Peyer's patch (tissue), 4 donors: Measurements from ENCODE around the gene CA10. TPM values are rescaled to one million over a fixed set of nuclear protein-coding genes. Genes with fewer than 3 reads are reported as not detected.

ENCODE experiments used
- DNase-seq, 3 donors: peaks; one replicate each; pipeline ENCODE4 v3.0.0-alpha.2; 2017 to 2019
- H3K27ac ChIP-seq, 4 donors: fragments of 200-600 bp; sonication (generic); one replicate each; pipeline ENCODE4 v1.5.1; 2016 to 2019
- H3K27me3 ChIP-seq, 2 donors: fragments of 200-600 bp; sonication (generic); one replicate each; pipeline ENCODE4 v1.5.1; 2019
- H3K36me3 ChIP-seq, 3 donors: fragments of 200-600 bp; sonication (generic); one replicate each; pipeline ENCODE4 v1.5.1; 2016 to 2019
- H3K4me1 ChIP-seq, 4 donors: fragments of 200-600 bp; sonication (generic); one replicate each; pipeline ENCODE4 v1.5.1; 2016 to 2019
- H3K4me3 ChIP-seq, 4 donors: fragments of 200-600 bp; sonication (generic); 1 replicate in 3 of 4; 2 replicates in 1 of 4; pipeline ENCODE4 v1.5.1; 2016 to 2019; ENCODE audit warnings: mild to moderate bottlenecking in 1 of 4
- H3K9me3 ChIP-seq, 4 donors: fragments of 200-600 bp; sonication (generic); one replicate each; pipeline ENCODE4 v1.5.1; 2016 to 2019; ENCODE audit warnings: mild to moderate bottlenecking in 1 of 4
- CTCF ChIP-seq, 6 experiments: fragments of 450-650 bp in 4 of 6; fragments of 200-600 bp in 2 of 6; sonication (generic) in 1 of 6; IDR thresholded peaks; one replicate each; pipeline ENCODE4 v1.5.1; 2017 to 2019; ENCODE audit warnings: antibody characterized with exemption in 6 of 6, mild to moderate bottlenecking in 3 of 6, moderate library complexity in 1 of 6
- POLR2A ChIP-seq, 2 donors: fragments of 450-650 bp; IDR thresholded peaks; one replicate each; pipeline ENCODE4 v1.5.1; 2017; ENCODE audit warnings: antibody characterized with exemption in 2 of 2, mild to moderate bottlenecking in 2 of 2, moderate library complexity in 2 of 2
- total RNA-seq, 4 donors: library from RNA; depleted of rRNA; stranded (reverse); fragments of >200 nt; gene quantifications; one replicate each; pipeline ENCODE4 v1.1.0, GENCODE V29; 2016

Gene CA10
- total RNA-seq, 4 donors from 2014 or later: 1.4 to 1.7 TPM; not detected in 2

GRCh38 chr17:52134641-52135040, 23.9 kb downstream of the CA10 start:
- DNase-seq: peak in 1 of 3 donors; percentile 28
- H3K27ac ChIP-seq: no peak overlapping the region
- H3K4me1 ChIP-seq: no peaks in the 10 kb centered on the region
- no peaks in the 10 kb centered on the region for H3K36me3 ChIP-seq
- no peak overlapping the region for H3K4me3 ChIP-seq
- H3K27me3 ChIP-seq: no peaks in the 10 kb centered on the region
- no peak for TF ChIP-seq POLR2A (IDR thresholded peaks at IDR 0.05)
- no peak for TF ChIP-seq CTCF (IDR thresholded peaks at IDR 0.05)
- H3K9me3 ChIP-seq: no peaks in the 10 kb centered on the region

DNA sequence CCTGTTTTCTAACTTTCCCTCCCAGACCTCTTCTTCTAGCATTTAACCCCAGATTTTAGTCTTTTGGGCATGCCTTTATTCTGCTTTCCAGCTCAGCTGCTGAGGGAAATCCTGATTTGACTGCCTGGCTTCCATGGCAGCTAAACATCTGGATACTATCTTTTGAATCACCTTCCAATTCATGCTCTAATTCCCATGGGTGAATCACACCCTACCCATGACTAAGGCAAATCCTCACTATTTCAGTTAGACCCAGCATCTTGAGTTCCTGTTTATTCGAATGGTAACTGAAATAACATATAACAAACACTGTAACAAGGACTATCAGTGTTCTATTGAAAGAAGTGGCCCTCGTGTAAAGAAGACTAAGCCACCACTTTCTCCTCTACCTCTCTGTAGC, 29.8 kb downstream of the CA10 start:
- Histone ChIP-seq H3K36me3 (no peaks in the 10 kb centered on the region), H3K4me1 (no peaks in the 10 kb centered on the region), H3K27ac (no peak overlapping the region), H3K4me3 (no peak overlapping the region), H3K9me3 (no peaks in the 10 kb centered on the region), H3K27me3 (no peaks in the 10 kb centered on the region)
- DNase-seq: no peak
- TF ChIP-seq CTCF (IDR thresholded peaks at IDR 0.05) (no peak), POLR2A (IDR thresholded peaks at IDR 0.05) (no peak)

DNA sequence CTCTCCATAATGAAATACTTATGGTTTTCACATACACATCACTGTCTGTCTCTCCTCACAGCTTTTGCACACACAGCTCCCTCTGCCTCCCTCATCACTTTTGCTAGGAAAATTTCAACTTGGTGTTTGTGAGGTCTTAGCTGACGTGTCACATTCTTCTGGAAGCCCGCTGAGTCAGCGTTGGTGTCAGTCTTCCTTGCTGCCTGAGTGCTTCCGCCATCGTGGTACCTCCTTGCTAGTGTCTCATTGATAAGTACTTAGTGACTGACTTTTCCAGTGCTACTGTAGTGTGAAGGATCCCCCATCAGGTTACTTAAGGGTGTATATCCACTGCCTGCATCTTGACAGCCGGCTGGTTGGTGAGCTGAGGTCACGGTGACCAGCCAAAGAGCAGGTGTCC, 33.5 kb downstream of the CA10 start:
- Histone ChIP-seq H3K4me3 (no peak overlapping the region), H3K9me3 (no peaks in the 10 kb centered on the region), H3K27me3 (no peaks in the 10 kb centered on the region), H3K27ac (no peak overlapping the region), H3K4me1 (no peaks in the 10 kb centered on the region), H3K36me3 (no peaks in the 10 kb centered on the region)
- TF ChIP-seq CTCF (IDR thresholded peaks at IDR 0.05) (no peak), POLR2A (IDR thresholded peaks at IDR 0.05) (no peak)
- no peak for DNase-seq

- TF ChIP-seq CTCF (IDR thresholded peaks at IDR 0.05) (no peak), POLR2A (IDR thresholded peaks at IDR 0.05) (no peak)
- Histone ChIP-seq H3K4me3 (no peak overlapping the region), H3K4me1 (no peaks in the 10 kb centered on the region)
Observed at GRCh38 chr17:52124561-52124960, 34.0 kb downstream of the CA10 start.

GRCh38 chr17:52120465-52120864, 38.0 kb downstream of the CA10 start:
- Histone ChIP-seq H3K4me1 (no peaks in the 10 kb centered on the region), H3K36me3 (no peaks in the 10 kb centered on the region), H3K9me3 (no peaks in the 10 kb centered on the region), H3K27me3 (no peaks in the 10 kb centered on the region), H3K4me3 (no peak overlapping the region), H3K27ac (no peak overlapping the region)
- DNase-seq: no peak
- TF ChIP-seq POLR2A (IDR thresholded peaks at IDR 0.05): no peak
- TF ChIP-seq CTCF (IDR thresholded peaks at IDR 0.05): no peak

More at GRCh38 chr17:52124561-52124960, 34.0 kb downstream of the CA10 start:
- Histone ChIP-seq H3K27ac (no peak overlapping the region), H3K36me3 (no peaks in the 10 kb centered on the region), H3K27me3 (no peaks in the 10 kb centered on the region), H3K9me3 (no peaks in the 10 kb centered on the region)
- DNase-seq: no peak
